ENCODE data around the gene IL6R.
"Not testable (repeated sequence)": the region's sequence is repeated elsewhere in the genome, so short reads cannot be mapped to it uniquely, and the experiment has no call there.

IL6R gene

DNA sequence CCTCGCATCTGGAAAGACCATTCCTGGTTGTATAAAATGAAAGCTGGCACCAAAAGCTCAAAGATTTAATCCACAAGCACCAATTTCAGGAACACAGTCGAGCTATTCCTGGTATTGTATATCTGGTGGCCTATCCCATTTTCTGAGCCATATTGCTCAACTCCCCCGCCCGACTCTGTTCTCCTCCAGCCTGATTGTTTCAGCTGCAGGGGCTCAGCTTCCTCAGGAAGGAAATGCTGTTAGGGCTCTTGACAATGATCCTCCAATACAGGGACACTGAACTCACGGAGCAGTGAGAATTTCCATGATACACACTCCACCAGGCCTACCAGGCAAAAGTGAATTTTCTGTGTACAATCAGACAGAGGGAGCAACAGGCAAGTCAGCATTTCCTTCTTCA is 80.0 kb downstream of the IL6R start:
- DNase-seq, result no peak

- no peak for DNase-seq
Measured at GRCh38 chr1:154485910-154486496, 80.9 kb downstream of the IL6R start.

- not testable (repeated sequence) for DNase-seq
Measured at GRCh38 chr1:154486756-154487155, 81.6 kb downstream of the IL6R start.

DNA sequence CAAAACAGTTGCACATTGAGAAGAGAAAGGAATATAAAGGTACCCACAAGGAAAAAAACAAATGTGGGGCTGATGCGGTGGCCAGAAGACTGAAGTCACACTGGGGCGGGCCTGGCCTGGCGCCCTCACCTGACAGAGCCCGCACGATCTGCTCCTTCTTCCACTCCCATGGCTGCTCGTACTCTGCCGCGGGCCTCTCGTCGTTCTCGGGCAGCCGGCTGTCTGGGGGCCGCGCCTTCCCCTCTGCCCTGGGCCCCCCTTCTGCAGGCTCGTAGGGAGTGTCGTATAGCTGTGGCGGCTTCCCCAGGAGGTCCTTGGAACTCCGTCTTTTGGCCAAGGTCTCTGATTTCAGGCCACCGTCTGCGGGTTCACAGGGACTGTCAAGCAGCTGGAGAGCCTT is 83.8 kb downstream of the IL6R start:
- no peak for DNase-seq

DNA sequence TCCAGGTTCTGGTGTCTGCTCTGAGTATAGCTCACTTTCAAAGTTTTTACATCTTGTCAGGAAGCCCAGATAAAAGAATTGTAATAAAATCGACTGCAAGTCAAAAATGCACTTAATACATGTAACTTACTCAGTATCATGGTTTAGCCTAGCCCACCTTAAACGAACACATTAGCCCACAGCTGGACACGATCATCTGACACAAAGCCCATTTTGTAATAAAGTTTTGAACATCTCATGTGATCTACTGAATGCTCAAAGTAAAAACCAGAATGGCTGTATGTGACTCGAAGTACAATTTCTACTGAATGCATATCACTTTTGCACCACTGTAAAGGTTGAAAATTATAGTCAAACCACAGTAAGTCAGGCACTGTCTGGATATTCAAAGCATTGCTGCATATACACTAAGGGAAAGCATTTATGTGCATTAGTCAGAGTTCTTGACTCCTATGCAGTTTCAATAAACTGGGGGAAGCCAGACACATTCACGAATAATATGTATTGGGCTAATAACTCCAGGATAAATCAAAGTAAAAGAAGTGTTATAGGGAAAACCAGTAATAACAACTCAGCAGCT is 84.6 kb downstream of the IL6R start:
- DNase-seq, result no peak

GRCh38 chr1:154490317-154490716 is 85.2 kb downstream of the IL6R start:
- no peak for DNase-seq

DNA sequence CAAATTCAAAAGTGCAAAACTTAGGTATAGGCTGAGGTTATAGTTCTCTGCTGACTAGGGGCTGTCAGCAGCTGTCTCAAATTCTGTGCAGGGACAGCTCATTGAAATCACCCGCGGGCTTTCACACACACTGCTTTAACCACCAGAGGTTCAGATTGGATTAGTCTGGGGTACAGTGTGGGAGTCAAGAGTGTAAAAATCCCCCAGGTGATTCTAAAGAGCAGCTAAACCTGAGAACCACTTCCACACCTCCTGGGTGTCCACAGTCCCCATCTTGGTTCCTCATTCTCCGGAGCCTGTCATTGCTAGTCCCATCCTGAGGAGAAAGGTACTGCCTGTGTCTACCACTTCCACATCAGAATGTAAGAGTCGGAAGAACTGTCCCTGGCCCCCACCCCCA is 87.0 kb downstream of the IL6R start:
- DNase-seq, result no peak

- no peak for DNase-seq
Measured at GRCh38 chr1:154493276-154493675, 88.1 kb downstream of the IL6R start.

GRCh38 chr1:154495496-154496273 is 90.5 kb downstream of the IL6R start:
- DNase-seq, result no peak

- DNase-seq, result no peak
Measured at GRCh38 chr1:154496383-154496782, 91.2 kb downstream of the IL6R start.

GRCh38 chr1:154497026-154497806 is 92.1 kb downstream of the IL6R start:
- DNase-seq, result no peak

DNA sequence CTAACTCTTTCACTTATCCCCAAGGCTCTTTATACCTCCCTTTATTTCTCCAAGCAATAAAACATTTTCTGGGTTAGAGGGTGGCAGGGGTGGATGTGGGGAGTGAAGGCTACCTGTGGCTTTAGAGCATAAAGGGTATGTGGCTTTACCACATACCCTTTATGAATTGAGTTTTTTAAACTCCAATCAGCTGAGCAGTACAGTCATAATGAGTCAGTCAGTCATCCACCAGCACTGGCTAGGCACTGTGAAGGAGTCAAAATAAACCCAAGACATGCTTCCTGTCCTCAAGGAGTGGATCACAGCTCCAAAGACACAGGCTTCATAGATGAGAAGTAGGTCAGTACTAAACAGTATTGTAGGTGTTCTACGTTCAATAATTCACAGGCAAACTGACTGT is 94.3 kb downstream of the IL6R start:
- no peak for DNase-seq

- DNase-seq, result no peak
Measured at GRCh38 chr1:154500533-154500932, 95.4 kb downstream of the IL6R start.

DNA sequence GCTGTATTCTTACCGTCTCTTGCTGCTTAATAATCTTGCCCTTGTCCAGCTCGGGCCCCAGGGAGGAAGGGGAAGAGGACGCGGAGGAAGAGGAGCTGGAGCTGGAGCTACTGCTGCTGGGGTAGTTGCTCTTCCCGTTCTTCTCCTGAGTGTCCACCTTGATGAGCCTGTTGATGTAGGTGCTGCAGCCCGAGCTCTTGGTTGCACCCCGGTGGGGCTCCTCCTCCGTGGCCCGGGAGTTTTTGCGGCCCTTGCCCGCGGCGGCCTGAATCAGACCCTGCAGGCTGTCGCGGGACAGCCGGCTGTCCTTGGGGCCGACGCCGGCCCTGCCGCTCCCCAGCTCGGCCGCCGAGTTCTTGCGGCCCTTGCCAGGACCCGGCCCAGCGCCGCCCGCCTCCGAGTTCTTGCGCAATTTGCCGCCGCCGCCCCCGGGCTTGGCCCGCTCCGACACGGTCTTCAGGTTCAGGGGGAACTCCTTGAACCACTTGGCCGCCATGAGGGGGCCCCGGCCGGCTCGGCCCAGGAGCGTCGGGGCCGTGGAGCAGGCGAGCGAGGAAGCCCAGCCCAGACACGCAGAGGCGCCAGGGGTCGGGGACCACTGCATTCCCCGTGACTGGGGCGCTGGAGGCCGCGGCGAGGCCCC is 96.4 kb downstream of the IL6R start:
- peak in 1 of 2 experiments; percentile 49 for DNase-seq

DNA sequence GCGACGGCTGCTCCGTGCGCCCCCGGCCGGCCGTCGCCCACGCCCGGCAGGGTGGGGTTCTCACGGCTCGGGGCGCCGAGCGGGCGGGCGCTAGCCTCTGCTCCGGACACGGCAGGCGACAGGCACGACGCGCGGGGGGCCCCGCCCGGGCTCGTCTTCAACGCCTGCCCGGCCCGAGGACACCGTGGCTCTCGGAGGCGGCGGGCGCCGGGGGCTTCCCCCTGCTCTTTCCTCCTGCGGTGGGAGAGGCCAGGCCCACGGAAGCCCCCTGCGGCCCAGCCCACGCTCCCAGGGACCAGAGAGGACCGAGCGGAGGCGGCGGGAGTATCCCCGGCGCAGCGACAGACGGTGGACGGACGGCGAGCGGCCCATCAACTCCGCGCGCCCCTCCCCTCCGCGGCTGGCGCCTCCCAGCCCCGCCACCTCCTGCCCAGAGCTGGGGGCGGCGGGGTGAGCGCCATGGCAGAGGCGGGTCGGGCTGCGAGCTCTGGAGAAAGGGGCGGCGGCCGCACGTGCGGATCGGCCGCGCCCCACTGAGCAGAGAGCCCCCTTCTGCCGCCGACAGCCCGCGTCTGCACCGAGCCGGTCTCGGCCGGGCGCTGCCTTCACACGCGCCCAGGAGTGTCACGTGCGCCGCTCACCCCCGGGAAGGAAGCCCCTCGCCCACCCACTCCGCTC is 97.1 kb downstream of the IL6R start, which contains the start of the genes SHE and TDRD10:
SHE (minus strand) TSS at position 347 of the 678 bp plus-strand sequence. CDS start 386 bp downstream, outside the sequence.
TDRD10 (plus strand) TSS at position 154 of the 678 bp plus-strand sequence. CDS start 4,685 bp downstream, outside the sequence.
- peak in 1 of 2 experiments; percentile 52 for DNase-seq

DNA sequence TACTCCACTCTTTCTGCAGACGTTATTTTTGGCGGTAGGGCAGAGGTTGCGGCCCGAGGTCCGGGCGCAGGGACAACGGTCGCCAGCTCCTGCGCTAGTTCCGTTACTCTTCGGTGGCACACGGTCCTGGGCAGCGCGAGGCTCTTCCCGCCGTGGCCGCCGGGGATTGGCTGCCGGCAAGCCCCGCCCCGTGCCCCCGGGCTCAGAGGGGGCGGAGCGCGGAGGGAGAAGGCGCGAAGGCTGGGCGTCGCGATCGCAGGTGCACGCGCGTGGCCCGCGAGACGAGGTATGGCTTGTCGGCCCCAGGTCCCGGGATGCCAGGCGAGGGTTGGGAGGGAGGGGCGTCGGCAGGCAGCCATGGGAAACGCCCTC is 97.6 kb downstream of the IL6R start:
- peak in 1 of 2 experiments; percentile 58 for DNase-seq

GRCh38 chr1:154503898-154504297 is 98.8 kb downstream of the IL6R start:
- DNase-seq, result no peak

- DNase-seq, result no peak
Measured at GRCh38 chr1:154512760-154513159, 107.6 kb downstream of the IL6R start.

- no peak for DNase-seq
Measured at GRCh38 chr1:154514066-154514553, 109.0 kb downstream of the IL6R start.

DNA sequence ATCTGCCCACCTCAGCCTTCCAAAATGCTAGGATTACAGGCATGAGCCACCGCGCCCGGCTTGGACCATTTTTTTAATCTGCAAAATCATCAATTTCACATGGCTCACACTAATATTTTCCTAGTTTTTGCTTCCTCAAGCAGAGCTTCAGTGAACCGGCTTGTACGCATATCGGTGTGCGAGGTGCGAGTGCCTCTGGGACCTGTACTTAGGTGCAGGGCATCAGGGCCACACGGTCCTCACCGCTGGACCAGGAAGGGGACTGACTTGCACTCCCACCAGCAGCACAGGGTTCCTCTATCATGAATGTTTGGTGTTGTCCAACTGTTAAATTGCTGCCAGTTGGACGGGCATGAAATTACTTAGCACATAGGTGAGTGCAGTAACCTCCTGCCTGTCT is 112.5 kb downstream of the IL6R start:
- no peak for DNase-seq
